ENCODE results near the gene ZFP36L1.

Gene ZFP36L1, protein sequence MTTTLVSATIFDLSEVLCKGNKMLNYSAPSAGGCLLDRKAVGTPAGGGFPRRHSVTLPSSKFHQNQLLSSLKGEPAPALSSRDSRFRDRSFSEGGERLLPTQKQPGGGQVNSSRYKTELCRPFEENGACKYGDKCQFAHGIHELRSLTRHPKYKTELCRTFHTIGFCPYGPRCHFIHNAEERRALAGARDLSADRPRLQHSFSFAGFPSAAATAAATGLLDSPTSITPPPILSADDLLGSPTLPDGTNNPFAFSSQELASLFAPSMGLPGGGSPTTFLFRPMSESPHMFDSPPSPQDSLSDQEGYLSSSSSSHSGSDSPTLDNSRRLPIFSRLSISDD

DNA sequence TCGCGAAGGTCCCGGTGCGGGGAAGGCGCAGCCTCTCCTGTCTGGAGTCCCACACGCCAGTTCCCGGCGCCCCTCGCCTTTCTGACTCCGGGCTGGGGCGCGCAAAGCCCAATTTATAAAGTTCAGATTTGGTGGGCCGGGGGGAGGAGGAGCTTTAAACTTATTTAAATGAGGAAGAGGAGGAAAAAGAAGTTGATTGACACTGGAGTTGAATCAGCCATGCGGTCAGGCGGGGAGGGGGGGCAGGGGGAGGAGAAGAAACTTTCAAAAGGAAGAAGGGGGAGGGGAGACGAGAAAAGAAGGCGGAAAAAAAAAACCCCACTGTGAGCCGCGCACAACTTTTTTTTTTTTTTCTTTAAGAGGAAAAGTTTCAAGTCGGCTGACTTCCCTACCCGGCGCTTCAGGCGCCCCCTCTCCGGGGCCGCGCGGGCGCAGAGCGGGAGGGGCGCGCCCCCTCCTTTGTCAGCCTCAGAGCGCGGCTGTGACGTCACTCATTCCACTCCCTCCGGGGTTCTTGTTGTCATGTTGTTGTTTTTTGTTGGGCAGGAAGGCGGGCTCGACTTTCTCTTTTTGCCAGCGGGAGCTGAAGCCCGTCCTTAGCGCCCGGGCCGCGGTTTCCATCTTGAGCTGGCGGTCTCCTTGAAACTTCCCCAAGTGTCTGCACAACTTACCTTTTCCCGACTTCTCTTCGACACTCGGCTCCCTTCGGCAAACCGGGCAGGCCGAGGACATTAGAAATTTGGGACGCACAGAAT, at the start of gene ZFP36L1:
ZFP36L1 (minus strand) TSS at position 89 of the 755 bp plus-strand sequence. CDS start 129 bp downstream, outside the sequence.
- H3K27me3 ChIP-seq (ENCODE audit: control insufficient read depth, insufficient read depth, low read length), result no peaks in the 10 kb centered on the region
- peaks cover 9% of the 10 kb centered on the region for H3K4me1 ChIP-seq (ENCODE audit: control insufficient read depth, insufficient read depth, low read length)
- no peaks in the 10 kb centered on the region for H3K9me3 ChIP-seq (ENCODE audit: control insufficient read depth, insufficient read depth, low read length)

GRCh38 chr14:68842298-68842697, 49.4 kb upstream of the ZFP36L1 start:
- Histone ChIP-seq H3K9me3 (ENCODE audit: control insufficient read depth, insufficient read depth, low read length) (no peaks in the 10 kb centered on the region), H3K36me3 (ENCODE audit: control insufficient read depth, insufficient read depth, low read length) (no peaks in the 10 kb centered on the region), H3K27me3 (ENCODE audit: control insufficient read depth, insufficient read depth, low read length) (no peaks in the 10 kb centered on the region), H3K4me3 (ENCODE audit: low read length) (no peak overlapping the region), H3K4me1 (ENCODE audit: control insufficient read depth, insufficient read depth, low read length) (no peaks in the 10 kb centered on the region), H3K27ac (ENCODE audit: low read length) (no peak overlapping the region)
- DNase-seq (ENCODE audit: low read depth, low spot score), result no peak
- WGBS (ENCODE audit: insufficient coverage, insufficient read length), result no CpG with 5 or more reads among the region's 5 CpGs

More for the DNA sequence above, at the start of gene ZFP36L1:
- WGBS (ENCODE audit: insufficient coverage, insufficient read length), result no CpG with 5 or more reads among the region's 51 CpGs
- DNase-seq (ENCODE audit: low read depth, low spot score), result peak; percentile 94
- Histone ChIP-seq H3K27ac (ENCODE audit: low read length) (no peak within 1 kb of the TSS), H3K4me3 (ENCODE audit: low read length) (peak within 1 kb of the TSS; percentile 96), H3K36me3 (ENCODE audit: control insufficient read depth, insufficient read depth, low read length) (peaks cover 16% of the 10 kb centered on the region)

DNA sequence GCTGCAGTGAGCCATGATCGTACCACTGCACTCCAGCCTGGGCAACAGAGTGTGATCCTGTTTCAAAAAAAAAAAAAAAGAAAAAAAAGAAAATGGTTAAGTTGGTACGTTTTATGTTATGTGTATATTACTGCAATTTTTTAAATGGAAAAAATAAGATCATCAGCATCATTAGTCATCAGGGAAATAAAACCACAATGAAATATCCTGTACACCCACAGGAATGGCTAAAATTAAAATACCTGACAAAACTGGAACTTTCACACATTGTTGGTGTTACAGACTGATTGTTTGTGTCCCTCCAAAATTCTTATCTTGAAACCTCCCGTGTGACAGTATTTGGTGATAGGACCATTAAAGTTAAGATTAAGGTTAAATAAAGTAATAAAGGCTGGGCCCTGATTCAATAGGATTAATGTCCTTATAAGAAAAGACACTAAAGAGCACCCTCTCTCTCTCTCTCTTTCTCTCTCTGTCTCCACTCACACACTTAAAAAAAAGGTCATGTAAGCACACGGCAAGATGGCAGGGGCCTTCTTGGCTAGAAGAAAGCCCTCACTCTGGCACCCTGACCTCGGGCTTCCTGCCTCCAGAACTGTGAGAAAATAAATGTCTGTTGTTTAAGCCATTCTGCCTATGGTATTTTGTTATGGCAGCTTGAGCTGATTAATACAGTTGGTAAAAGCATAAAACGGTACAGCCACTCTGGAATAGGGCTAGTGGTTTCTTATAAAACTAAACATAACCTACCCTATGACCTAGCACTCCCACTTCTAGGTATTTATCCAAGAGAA, 48.3 kb upstream of the ZFP36L1 start:
- 100% methylated on average over 1 of the region's 6 CpGs for WGBS (ENCODE audit: insufficient coverage, insufficient read length)
- Histone ChIP-seq H3K36me3 (ENCODE audit: control insufficient read depth, insufficient read depth, low read length) (no peaks in the 10 kb centered on the region), H3K4me3 (ENCODE audit: low read length) (no peak overlapping the region), H3K27me3 (ENCODE audit: control insufficient read depth, insufficient read depth, low read length) (no peaks in the 10 kb centered on the region), H3K9me3 (ENCODE audit: control insufficient read depth, insufficient read depth, low read length) (no peaks in the 10 kb centered on the region), H3K4me1 (ENCODE audit: control insufficient read depth, insufficient read depth, low read length) (no peaks in the 10 kb centered on the region), H3K27ac (ENCODE audit: low read length) (no peak overlapping the region)
- no peak for DNase-seq (ENCODE audit: low read depth, low spot score)

DNA sequence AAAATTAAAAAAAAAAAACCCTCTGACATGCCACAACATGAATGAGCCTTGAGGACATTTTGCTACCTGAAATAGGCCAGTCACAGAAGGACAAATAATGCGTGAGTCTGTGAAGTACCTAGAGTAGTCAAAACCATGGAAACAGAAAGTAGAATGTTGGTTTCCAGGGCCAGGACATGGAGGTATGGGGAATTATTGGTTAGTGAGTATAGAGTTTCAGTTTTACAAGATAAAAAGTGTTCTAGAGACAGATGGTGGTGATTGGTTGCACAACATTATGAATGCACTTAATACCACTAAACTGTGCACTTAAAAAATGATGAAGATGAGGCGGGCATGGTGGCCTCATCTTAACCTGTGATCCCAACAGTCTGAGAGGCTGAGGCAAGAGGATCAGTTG, 47.6 kb upstream of the ZFP36L1 start:
- H3K4me3 ChIP-seq (ENCODE audit: low read length), result no peak overlapping the region
- WGBS (ENCODE audit: insufficient coverage, insufficient read length), result no CpG with 5 or more reads among the region's 2 CpGs
- no peaks in the 10 kb centered on the region for H3K9me3 ChIP-seq (ENCODE audit: control insufficient read depth, insufficient read depth, low read length)
- no peaks in the 10 kb centered on the region for H3K27me3 ChIP-seq (ENCODE audit: control insufficient read depth, insufficient read depth, low read length)
- no peaks in the 10 kb centered on the region for H3K36me3 ChIP-seq (ENCODE audit: control insufficient read depth, insufficient read depth, low read length)
- no peak overlapping the region for H3K27ac ChIP-seq (ENCODE audit: low read length)
- H3K4me1 ChIP-seq (ENCODE audit: control insufficient read depth, insufficient read depth, low read length), result no peaks in the 10 kb centered on the region
- DNase-seq (ENCODE audit: low read depth, low spot score), result no peak

- no CpG with 5 or more reads among the region's 1 CpG for WGBS (ENCODE audit: insufficient coverage, insufficient read length)
- H3K27me3 ChIP-seq (ENCODE audit: control insufficient read depth, insufficient read depth, low read length), result no peaks in the 10 kb centered on the region
- H3K4me1 ChIP-seq (ENCODE audit: control insufficient read depth, insufficient read depth, low read length), result no peaks in the 10 kb centered on the region
- no peaks in the 10 kb centered on the region for H3K9me3 ChIP-seq (ENCODE audit: control insufficient read depth, insufficient read depth, low read length)
- no peaks in the 10 kb centered on the region for H3K36me3 ChIP-seq (ENCODE audit: control insufficient read depth, insufficient read depth, low read length)
- H3K27ac ChIP-seq (ENCODE audit: low read length), result no peak overlapping the region
- DNase-seq (ENCODE audit: low read depth, low spot score), result no peak
- no peak overlapping the region for H3K4me3 ChIP-seq (ENCODE audit: low read length)
These were observed 43.2 kb upstream of the ZFP36L1 start for GRCh38 chr14:68836082-68836481.

- Histone ChIP-seq H3K4me1 (ENCODE audit: control insufficient read depth, insufficient read depth, low read length) (no peaks in the 10 kb centered on the region), H3K27me3 (ENCODE audit: control insufficient read depth, insufficient read depth, low read length) (no peaks in the 10 kb centered on the region), H3K36me3 (ENCODE audit: control insufficient read depth, insufficient read depth, low read length) (no peaks in the 10 kb centered on the region), H3K9me3 (ENCODE audit: control insufficient read depth, insufficient read depth, low read length) (no peaks in the 10 kb centered on the region), H3K4me3 (ENCODE audit: low read length) (no peak overlapping the region), H3K27ac (ENCODE audit: low read length) (no peak overlapping the region)
- DNase-seq (ENCODE audit: low read depth, low spot score), result no peak
- WGBS (ENCODE audit: insufficient coverage, insufficient read length), result no CpG with 5 or more reads among the region's 6 CpGs
These were observed 41.9 kb upstream of the ZFP36L1 start for GRCh38 chr14:68834816-68835215.

DNA sequence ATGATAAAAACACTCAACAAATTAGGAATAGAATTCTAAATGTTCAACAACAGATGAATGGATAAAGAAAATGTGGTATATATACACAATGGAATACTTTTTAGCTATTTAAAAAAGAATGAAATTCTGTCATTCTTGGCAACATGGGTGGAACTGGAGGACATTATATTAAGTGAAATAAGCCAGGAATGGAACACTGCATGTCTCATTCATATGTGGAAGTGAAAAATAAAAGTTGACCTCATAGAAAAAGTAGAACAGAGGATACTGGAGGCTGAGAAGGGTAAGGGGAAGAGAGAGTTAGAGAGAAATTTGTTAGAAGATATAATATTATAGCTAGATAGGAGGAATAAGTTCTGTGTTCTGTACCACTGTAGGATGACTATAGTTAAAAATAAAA, 35.8 kb upstream of the ZFP36L1 start:
- Histone ChIP-seq H3K4me3 (ENCODE audit: low read length) (no peak overlapping the region), H3K27ac (ENCODE audit: low read length) (no peak overlapping the region), H3K9me3 (ENCODE audit: control insufficient read depth, insufficient read depth, low read length) (no peaks in the 10 kb centered on the region), H3K4me1 (ENCODE audit: control insufficient read depth, insufficient read depth, low read length) (no peaks in the 10 kb centered on the region), H3K36me3 (ENCODE audit: control insufficient read depth, insufficient read depth, low read length) (no peaks in the 10 kb centered on the region), H3K27me3 (ENCODE audit: control insufficient read depth, insufficient read depth, low read length) (no peaks in the 10 kb centered on the region)
- DNase-seq (ENCODE audit: low read depth, low spot score), result no peak

DNA sequence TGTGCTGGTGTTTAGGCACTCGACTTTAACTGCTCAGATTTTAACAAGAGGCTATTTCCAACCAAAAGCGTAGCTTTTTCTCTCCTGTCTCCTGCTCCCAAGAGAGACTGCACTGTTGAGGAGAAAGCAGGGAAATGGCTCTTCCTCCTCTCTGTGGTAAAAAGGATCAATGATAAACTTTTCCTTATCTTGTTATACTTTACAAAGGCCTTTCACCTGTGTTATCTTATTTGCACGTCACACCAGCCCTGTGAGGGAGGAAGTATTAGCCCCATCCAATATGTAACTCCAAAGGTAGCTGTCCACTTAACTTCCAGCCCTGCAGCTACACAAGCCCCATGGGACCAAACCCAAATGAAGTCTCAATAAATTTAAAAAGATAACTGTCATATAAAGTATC, 32.9 kb upstream of the ZFP36L1 start:
- Histone ChIP-seq H3K9me3 (ENCODE audit: control insufficient read depth, insufficient read depth, low read length) (no peaks in the 10 kb centered on the region), H3K4me3 (ENCODE audit: low read length) (no peak overlapping the region), H3K27me3 (ENCODE audit: control insufficient read depth, insufficient read depth, low read length) (no peaks in the 10 kb centered on the region), H3K4me1 (ENCODE audit: control insufficient read depth, insufficient read depth, low read length) (no peaks in the 10 kb centered on the region), H3K36me3 (ENCODE audit: control insufficient read depth, insufficient read depth, low read length) (no peaks in the 10 kb centered on the region), H3K27ac (ENCODE audit: low read length) (no peak overlapping the region)
- no peak for DNase-seq (ENCODE audit: low read depth, low spot score)
- WGBS (ENCODE audit: insufficient coverage, insufficient read length), result no CpG with 5 or more reads among the region's 3 CpGs

- Histone ChIP-seq H3K27ac (ENCODE audit: low read length) (no peak overlapping the region), H3K9me3 (ENCODE audit: control insufficient read depth, insufficient read depth, low read length) (no peaks in the 10 kb centered on the region), H3K4me1 (ENCODE audit: control insufficient read depth, insufficient read depth, low read length) (0 out of 2 replicates have a peak, but pooled peaks cover 2% of the 10 kb centered on the region), H3K27me3 (ENCODE audit: control insufficient read depth, insufficient read depth, low read length) (no peaks in the 10 kb centered on the region), H3K36me3 (ENCODE audit: control insufficient read depth, insufficient read depth, low read length) (no peaks in the 10 kb centered on the region), H3K4me3 (ENCODE audit: low read length) (no peak overlapping the region)
- no CpG with 5 or more reads among the region's 11 CpGs for WGBS (ENCODE audit: insufficient coverage, insufficient read length)
- DNase-seq (ENCODE audit: low read depth, low spot score), result peak; percentile 90
These were observed 31.9 kb upstream of the ZFP36L1 start for GRCh38 chr14:68824517-68825347.

GRCh38 chr14:68824207-68824516, 31.3 kb upstream of the ZFP36L1 start:
- Histone ChIP-seq H3K4me3 (ENCODE audit: low read length) (no peak overlapping the region), H3K4me1 (ENCODE audit: control insufficient read depth, insufficient read depth, low read length) (0 out of 2 replicates have a peak, but pooled peaks cover 2% of the 10 kb centered on the region), H3K27ac (ENCODE audit: low read length) (no peak overlapping the region), H3K36me3 (ENCODE audit: control insufficient read depth, insufficient read depth, low read length) (no peaks in the 10 kb centered on the region), H3K27me3 (ENCODE audit: control insufficient read depth, insufficient read depth, low read length) (no peaks in the 10 kb centered on the region), H3K9me3 (ENCODE audit: control insufficient read depth, insufficient read depth, low read length) (no peaks in the 10 kb centered on the region)
- no peak for DNase-seq (ENCODE audit: low read depth, low spot score)
- no CpG with 5 or more reads among the region's 1 CpG for WGBS (ENCODE audit: insufficient coverage, insufficient read length)

Measured in iPS DF 6.9 (cell line).